Activated CD4-positive, alpha-beta T cell treated with anti-CD3 and anti-CD28 coated beads, Interleukin-2, amount 50 U/mL, for 1 hour (primary cell): ENCODE measurements around the gene TUSC7.

Source experiments
- DNase-seq: peaks from one replicate; pipeline ENCODE4 v3.0.0-alpha.2; 2020

TUSC7 gene

GRCh38 chr3:116709479-116709878, at the start of gene TUSC7:
TUSC7 (plus strand) TSS chr3:116709779.
- DNase-seq: no peak

DNA sequence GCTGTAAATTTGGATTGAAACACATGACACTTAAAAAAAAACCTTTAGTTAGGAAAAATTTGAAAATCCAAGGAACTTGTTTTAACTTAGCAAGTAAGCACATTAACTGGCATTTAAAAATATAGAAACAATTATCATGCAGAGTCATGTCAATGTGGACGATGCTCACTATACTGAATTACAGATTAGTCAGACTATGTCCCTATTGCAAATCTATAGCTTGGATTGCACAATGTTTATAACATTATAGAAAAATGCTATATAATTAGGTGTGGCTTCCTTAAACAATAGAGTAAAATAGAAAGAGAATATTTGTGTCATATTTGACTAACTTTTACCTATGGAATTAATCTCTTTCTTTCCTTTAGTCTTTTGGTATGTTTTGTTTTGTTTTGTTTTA, 48.4 kb upstream of the TUSC7 start:
- no peak for DNase-seq

DNA sequence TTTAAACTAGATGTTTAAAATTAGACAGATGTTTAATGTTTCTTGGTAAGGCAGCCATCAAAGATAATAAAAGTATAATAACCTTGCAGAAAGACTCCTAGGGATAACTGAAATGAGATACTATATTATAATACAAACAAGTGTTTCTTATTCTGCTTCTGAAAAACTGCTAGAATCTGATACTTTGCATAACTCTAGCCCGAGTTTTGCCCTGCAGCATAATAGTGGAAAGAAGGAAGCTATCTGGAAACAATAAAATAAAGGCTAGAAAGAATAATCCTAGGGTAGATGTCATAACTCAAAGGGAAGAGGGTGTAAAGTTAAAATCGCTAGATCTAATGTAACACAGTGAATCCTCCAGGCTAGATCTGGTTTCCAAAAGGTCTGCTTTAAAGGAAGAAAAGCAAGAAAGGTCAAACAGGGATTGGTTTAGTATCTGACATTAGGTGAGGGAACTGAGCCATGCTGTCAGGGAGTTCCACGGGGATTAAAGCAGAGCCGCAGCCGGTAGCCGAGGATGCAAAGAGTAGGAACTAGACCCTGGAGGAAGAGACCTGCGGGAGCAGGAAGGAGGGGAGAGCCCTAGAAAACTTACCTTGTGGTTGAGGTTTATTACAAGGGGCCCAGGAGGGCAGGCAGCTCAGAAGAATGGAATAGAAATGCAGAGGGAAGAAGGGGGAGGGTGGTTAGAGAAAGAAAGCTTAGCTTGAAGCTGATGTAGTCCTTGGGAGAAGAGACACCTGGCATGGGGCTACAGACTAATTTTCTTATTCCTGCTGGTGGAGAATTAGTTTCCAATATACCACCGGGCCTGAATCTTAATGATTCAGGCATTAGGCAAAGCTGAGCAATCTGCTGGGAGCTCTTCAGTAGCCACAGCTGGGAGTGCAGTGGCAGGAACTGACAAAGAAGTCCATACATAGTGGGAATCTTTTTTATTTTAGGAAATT, 46.1 kb upstream of the TUSC7 start:
- DNase-seq: no peak

DNA sequence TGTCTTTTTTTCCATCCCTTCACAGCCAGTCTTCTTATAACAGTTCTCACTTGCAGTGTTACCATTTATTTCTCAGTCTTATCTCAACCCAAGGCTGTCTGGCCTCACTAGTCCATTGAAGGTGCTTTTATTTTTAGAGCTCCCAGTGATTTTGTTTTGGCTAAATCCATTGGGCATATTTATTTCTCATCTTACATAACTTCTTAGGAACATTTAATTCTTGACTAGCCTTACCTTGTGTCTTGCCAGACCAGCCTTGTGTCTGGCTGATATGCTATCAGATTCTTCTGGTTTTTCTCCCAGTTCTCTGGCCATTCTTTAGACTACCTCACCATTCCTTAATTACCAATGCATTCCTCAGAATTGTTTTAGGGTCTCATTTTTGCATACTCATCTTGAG, 42.3 kb upstream of the TUSC7 start:
- no peak for DNase-seq

DNA sequence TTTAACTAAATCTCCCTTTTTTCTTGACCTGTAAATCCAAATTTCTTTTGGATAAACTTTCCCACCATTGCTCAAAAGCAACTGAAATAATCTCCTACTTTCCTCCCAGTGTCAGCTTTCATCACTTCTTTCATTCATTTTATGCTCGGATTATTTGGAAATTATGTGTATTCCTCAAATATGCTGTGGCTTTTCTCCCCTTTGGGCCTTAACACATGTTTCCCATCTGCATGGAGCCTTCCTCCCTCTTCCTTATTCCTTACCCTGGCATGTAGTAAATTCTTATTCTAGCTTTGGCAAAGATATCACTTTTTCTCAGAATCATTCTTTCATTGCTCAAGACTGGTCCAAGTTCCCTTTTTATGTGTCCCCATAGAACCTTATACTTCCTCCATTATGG, 41.8 kb upstream of the TUSC7 start:
- DNase-seq: no peak

- DNase-seq: no peak
Observed at GRCh38 chr3:116669576-116669975, 40.0 kb upstream of the TUSC7 start.

- DNase-seq: no peak
Observed at GRCh38 chr3:116671151-116671550, 38.4 kb upstream of the TUSC7 start.

GRCh38 chr3:116678853-116679252, 30.7 kb upstream of the TUSC7 start:
- no peak for DNase-seq

GRCh38 chr3:116691041-116691440, 18.5 kb upstream of the TUSC7 start:
- DNase-seq: no peak

- no peak for DNase-seq
Observed at GRCh38 chr3:116701070-116701469, 8.5 kb upstream of the TUSC7 start.

- DNase-seq: no peak
Observed at GRCh38 chr3:116702334-116702733, 7.2 kb upstream of the TUSC7 start.

- DNase-seq: no peak
Observed at GRCh38 chr3:116707531-116707930, 2.0 kb upstream of the TUSC7 start.

GRCh38 chr3:116716490-116716889, 6.9 kb downstream of the TUSC7 start:
- no peak for DNase-seq

- no peak for DNase-seq
Observed at GRCh38 chr3:116717566-116717965, 8.0 kb downstream of the TUSC7 start.

- DNase-seq: no peak
Observed at GRCh38 chr3:116728454-116728853, 18.9 kb downstream of the TUSC7 start.

DNA sequence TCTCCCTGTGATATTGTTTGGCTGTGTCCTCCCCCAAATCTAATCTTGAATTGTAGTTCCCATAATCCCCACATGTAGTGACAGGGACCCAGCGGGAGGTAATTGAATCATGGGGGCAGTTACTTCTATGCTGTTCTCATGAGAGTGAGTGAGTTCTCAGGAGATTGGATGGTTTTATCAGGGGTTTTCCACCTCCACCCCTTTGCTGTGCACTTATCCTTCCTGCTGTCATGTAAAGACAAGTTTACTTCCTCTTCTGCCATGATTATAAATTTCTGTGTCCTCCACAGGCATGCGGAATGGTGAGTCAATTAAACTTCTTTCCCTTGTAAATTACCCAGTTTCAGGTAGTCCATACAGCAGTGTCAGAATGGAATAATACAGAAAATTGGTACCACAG, 24.7 kb downstream of the TUSC7 start:
- no peak for DNase-seq

GRCh38 chr3:116739678-116740077, 30.1 kb downstream of the TUSC7 start:
- DNase-seq: no peak

DNA sequence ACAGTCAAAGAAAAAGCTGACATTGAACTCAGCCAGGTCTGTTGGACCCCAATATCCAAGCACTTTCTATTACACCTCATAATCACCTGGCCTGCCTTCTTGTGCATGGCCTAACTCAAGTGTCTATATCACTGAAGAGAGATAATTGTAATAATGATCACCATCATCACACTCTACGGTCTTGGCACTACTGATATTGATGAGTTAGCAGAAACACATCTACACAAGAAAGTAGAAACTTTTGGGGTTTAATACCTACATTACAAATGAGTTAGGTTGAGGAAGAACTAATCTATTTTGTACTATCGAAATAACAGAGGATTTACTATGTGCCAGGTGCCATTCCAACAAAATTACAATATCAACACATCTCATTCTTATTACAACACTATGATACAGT, 30.7 kb downstream of the TUSC7 start:
- DNase-seq: no peak

DNA sequence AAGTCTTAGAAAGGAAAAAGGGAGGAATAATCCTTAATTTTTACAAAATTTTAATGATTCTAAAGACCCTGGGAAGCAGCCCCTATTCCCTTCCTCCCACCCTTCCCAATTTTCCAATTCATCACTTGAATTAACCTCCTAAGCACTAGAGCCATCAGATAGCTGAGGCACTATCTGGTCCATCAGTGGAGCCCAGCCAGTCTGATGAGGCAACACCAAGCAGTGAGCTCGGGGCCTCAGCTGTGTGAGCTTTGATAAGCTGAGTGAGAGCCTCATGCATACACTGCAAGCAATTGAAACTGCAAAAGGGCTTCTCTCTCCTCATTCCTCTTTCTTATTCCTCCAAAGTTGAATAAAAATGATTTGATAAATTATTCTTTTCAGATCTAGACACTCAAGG, 31.9 kb downstream of the TUSC7 start:
- DNase-seq: no peak

DNA sequence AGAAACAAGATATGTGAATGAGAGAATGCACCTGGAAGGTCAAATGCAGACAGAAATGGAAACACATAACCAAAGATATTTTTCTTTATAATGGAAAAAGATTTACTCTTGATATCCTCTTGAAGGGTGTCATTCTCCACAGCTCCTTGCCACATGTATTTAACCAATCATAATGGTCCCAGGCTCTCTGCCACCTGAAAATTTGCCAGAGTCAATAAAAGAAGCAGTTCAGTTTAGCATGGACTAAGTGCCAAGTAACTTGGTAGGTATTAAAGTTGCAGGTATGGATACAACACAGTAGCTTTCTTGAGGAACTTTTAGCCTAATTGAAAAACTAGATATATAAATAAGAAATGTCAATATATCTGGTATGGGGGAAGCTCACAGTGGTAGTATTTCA, 33.5 kb downstream of the TUSC7 start:
- no peak for DNase-seq

DNA sequence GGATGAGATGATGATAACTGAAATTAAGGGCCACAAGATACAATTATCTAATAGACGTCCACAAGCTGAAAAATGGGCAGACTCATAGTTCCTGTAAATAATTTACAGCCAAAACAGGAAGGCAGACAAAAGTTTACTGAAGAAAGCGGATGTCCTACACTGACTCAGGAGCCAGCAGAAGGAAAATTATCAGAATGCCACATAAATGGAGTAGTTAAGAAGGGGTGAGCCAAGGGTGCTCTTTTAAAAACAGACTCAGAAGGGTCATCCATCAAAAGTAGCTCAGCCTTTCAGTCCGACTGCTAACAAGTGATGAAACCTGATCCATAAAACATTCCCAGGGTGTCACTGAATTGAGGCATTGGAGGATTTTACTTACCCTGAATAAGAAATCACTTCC, 39.8 kb downstream of the TUSC7 start:
- DNase-seq: no peak

GRCh38 chr3:116757315-116757714, 47.7 kb downstream of the TUSC7 start:
- DNase-seq: no peak

DNA sequence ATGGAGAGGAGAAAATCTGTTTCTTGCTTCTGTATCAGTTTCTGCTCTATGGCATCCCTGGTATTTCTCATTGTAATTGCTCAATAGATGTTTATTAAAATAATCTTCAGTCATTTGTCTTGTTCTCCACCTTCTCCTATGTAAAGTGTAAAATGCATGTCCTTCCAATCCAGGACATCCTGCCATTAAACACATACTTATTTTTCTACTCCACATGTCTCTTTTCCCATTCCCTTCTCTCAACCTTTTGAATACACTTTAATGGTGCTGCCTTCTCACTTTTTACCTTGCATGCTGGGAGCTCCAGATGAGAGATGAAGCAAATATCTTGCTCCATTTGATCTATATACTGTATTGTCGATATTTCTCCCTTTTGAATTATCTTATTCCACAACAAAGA, 49.7 kb downstream of the TUSC7 start:
- DNase-seq: no peak
